ENCODE measurements around the gene CD40LG.

The CD40LG gene

DNA sequence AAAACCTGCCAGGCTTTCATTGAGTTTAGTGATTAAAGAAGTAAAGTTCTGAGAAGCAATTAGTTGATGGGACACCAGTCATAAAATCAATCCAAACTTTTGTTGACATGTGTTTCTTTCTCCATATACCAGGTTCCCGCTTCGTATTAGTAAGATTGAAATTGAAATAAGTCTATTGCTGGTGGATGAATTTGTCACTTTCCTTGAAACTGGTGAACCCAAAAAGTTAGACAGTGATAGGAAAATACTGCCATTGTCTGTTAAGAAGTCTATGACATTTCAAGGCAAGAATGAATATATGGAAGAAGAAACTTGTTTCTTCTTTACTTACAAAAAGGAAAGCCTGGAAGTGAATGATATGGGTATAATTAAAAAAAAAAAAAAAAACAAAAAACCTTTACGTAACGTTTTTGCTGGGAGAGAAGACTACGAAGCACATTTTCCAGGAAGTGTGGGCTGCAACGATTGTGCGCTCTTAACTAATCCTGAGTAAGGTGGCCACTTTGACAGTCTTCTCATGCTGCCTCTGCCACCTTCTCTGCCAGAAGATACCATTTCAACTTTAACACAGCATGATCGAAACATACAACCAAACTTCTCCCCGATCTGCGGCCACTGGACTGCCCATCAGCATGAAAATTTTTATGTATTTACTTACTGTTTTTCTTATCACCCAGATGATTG lies at the start of gene CD40LG:
Gene CD40LG (plus strand): TSS at position 482 of the 684 bp plus-strand sequence. CDS start 91 bp downstream, at position 573.
- DNase-seq (ENCODE audit: low read depth), result no peak

DNA sequence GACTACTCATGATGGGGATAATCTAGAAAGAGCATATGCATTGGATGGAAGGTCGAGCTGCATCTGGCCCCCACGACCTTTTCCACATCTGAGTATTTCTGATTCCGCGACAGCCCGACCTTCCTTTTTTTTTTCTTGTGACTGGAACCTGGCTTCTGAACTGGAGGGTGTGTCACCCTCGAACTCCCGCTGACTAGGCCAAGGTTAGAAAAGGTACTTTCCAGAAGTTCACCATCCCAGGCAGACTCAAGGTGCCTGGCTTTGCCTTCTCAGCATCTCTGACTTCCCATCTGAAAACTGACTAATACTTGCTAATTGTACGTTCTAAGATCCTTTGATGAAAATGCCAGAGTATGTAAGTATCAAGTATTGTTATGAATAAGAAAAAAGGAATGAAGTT lies 49.3 kb upstream of the CD40LG start:
- DNase-seq (ENCODE audit: low read depth), result no peak

DNA sequence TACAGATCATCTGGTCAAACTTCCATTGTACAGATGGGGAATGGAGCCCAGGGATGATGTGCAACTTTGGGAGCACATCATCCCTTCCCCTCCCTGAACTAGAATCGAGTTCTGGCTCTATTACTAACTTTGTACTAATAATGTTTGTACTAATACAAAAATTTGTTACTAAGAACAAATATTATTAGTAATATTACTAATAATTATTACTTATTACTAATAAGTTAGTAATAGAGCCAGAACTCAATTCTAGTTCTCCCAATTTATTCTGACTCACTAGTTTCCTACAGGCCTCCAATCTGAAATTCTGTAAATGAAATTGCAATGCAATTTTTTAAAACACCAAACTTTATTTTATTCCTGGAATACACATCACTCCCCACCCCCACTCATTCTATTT lies 47.9 kb upstream of the CD40LG start:
- no peak for DNase-seq (ENCODE audit: low read depth)

DNA sequence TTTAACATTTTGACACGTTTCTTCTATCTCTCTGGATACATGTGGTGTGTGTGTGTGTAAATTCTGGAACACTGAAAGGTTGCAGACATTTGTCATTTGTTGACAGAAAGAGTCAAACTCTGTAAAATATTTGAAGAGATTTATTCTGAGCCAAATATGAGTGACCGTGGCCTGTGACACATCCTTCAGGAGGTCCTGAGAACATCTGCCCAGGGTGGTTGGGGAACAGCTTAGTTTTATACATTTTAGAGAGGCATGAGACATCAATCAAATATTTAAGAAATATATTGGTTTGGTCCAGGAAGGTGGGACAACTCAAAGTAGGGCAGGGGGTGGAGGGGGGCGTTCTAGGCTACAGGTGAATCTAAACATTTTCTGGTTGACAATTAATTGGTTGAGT lies 40.7 kb upstream of the CD40LG start:
- DNase-seq (ENCODE audit: low read depth), result no peak

GRCh38 chrX:136608295-136608933 lies 39.5 kb upstream of the CD40LG start:
- DNase-seq (ENCODE audit: low read depth), result peak; percentile 18

- DNase-seq (ENCODE audit: low read depth), result no peak
Measured at GRCh38 chrX:136616987-136617685, 30.8 kb upstream of the CD40LG start.

- no peak for DNase-seq (ENCODE audit: low read depth)
Measured at GRCh38 chrX:136619899-136620505, 28.0 kb upstream of the CD40LG start.

DNA sequence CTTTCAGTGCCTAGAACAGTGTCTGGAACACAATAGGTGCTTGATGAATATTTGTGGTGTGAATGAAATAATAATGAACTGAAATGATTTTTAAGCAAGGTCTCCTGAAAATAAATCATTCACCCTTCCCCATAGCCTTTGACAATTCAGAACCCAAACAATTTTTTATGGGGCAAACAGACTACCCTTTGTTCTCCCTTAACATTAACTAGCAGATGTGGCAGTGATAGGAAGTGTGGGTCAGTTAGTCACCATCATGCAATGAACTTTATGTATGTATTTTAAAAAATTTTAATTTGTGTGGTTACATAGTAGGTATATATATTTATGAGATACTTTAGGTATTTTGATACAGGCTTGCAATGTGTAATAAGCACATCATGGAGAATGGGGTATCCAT lies 27.2 kb upstream of the CD40LG start:
- DNase-seq (ENCODE audit: low read depth), result no peak

GRCh38 chrX:136622568-136622967 lies 25.4 kb upstream of the CD40LG start:
- no peak for DNase-seq (ENCODE audit: low read depth)

DNA sequence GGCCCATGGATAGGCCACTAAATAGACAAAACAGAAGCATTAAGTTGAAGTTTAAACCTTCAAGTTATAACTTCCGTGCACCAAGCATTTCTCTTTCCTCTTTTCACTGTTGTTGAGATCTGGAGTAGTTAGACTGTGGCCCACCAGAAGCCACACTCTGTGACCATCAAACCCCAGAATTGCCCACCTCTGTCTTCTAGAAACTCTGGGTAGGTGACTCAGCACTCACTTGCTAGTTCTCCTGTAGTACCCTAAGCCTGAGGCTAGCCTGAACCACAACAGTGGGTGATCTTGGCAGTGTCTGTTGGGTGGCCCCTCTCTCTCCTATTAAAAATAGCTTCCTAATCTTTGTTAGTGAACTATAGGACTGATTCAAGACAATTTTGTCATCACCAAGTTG lies 24.6 kb upstream of the CD40LG start:
- no peak for DNase-seq (ENCODE audit: low read depth)

- no peak for DNase-seq (ENCODE audit: low read depth)
Measured at GRCh38 chrX:136625246-136625645, 22.7 kb upstream of the CD40LG start.

- DNase-seq (ENCODE audit: low read depth), result no peak
Measured at GRCh38 chrX:136626237-136626636, 21.7 kb upstream of the CD40LG start.

DNA sequence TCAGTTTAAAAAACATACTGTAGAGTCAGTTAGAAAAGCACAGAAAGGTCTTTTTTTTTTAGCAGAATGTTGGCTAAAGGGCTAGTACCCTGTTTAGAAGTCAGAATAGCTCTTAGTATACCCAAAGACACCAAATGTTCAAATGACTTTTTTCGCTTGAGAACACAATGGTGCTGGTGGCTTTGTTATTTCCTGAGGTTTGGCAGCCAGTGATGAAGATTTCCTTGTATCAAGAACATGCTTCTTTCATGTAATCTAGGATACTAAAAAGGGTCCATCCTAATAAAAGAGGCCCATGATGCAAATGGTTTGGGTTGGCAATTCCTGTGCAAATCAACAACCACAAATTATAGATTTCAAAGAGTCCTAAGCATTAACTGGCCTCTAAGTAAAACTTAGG lies 21.1 kb upstream of the CD40LG start:
- DNase-seq (ENCODE audit: low read depth), result no peak

GRCh38 chrX:136627409-136627808 lies 20.5 kb upstream of the CD40LG start:
- no peak for DNase-seq (ENCODE audit: low read depth)

GRCh38 chrX:136629084-136629750 lies 18.7 kb upstream of the CD40LG start:
- no peak for DNase-seq (ENCODE audit: low read depth)

- no peak for DNase-seq (ENCODE audit: low read depth)
Measured at GRCh38 chrX:136630881-136631280, 17.1 kb upstream of the CD40LG start.

DNA sequence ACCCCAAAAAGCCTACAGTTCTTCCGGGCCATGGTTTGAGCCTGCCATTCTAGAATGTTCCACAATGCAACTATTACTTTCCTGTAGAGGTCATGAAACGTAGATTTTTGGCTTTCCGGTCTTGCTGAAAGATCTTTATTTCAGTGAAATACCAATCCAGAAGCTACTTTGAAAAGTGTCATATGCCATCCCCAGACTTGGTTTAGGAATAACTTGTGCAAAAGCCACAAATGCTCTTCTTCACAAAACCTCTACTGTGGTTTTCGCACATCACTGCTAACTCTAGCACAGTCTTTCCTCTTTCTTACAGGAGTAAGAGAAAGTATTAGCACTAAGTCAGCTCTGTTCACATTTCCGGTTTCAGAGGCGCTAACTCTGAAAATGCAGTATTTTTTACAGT lies 12.7 kb upstream of the CD40LG start:
- DNase-seq (ENCODE audit: low read depth), result no peak

GRCh38 chrX:136636121-136636520 lies 11.8 kb upstream of the CD40LG start:
- no peak for DNase-seq (ENCODE audit: low read depth)

GRCh38 chrX:136639506-136640176 lies 8.3 kb upstream of the CD40LG start:
- no peak for DNase-seq (ENCODE audit: low read depth)

DNA sequence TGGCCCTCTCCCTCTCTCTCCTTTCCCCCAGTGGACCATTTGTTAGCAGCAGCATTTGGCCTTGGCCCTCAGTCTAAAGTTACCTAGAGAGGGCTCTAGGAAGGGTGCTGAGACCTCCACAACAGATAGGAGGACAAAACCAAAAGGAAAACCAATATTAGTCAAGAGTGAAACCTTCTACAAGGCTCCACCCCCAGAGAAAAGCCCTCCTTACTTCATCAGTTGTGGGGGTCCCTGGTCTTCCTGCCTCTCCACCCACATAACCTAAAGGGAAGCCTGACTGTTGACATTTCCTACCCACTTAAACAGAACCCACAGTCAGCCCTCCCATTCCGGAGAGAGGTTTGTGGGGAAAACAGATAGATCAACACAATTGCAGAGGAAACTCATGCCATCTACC lies 4.7 kb upstream of the CD40LG start:
- DNase-seq (ENCODE audit: low read depth), result no peak

DNA sequence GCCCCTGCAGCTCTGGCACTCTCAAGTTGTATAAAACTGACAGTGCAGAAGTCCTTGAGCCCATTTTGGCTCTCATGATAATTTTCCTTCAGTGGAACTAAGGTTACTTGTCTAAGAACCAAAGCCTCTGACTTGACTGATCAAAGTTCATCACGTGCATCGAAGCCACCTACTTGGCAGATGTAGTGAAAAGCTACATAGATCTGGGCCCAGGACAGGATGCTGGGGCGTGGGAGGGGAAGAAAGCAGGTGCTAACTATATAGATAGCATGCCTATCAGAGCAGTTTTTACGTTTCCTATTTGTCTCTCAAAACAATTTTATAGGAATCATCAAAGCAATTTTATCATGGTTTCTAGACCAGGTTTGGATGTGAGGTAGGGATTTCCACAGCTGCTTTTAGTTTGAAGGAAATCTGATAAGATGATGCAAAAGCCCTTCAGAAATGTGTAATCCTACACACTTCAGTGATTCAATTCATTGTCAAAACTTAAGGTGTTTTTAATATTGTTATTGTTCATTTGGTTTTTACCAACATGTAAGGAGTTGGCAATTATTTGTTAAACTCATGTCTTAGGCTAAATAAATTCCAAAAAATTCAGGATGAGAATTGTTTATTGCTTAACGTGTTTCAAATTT lies 1.2 kb upstream of the CD40LG start:
- DNase-seq (ENCODE audit: low read depth), result no peak

Measured in stimulated activated CD8-positive, alpha-beta memory T cell treated with anti-CD3 and anti-CD28 coated beads, Interleukin-12 subunit alpha, Interleukin-12 subunit beta, amount 100 ng/mL, for 4 hours (primary cell).